Stimulated activated CD8-positive, alpha-beta memory T cell treated with anti-CD3 and anti-CD28 coated beads, Interleukin-12 subunit alpha, Interleukin-12 subunit beta, amount 100 ng/mL, for 24 hours (primary cell): ENCODE data around the gene LGALS9B.
"Not testable (repeated sequence)": the region's sequence is repeated elsewhere in the genome, so short reads cannot be mapped to it uniquely, and the experiment has no call there.

Source experiments
- DNase-seq: peaks from one replicate; pipeline ENCODE4 v3.0.0-alpha.2; 2020; ENCODE audit errors: extremely low read depth

LGALS9B gene

GRCh38 chr17:20416381-20416911 is 50.9 kb downstream of the LGALS9B start:
- not testable (repeated sequence) for DNase-seq

GRCh38 chr17:20415479-20415878 is 51.9 kb downstream of the LGALS9B start:
- DNase-seq, result not testable (repeated sequence)

- not testable (repeated sequence) for DNase-seq
Measured at GRCh38 chr17:20401306-20402022, 65.9 kb downstream of the LGALS9B start.

GRCh38 chr17:20400559-20401305 is 66.6 kb downstream of the LGALS9B start:
- DNase-seq, result not testable (repeated sequence)
